ENCODE measurements around the gene CNTNAP2. TPM values are rescaled to one million over a fixed set of nuclear protein-coding genes. Genes with fewer than 3 reads are reported as not detected.

CNTNAP2 gene
- total and polyA plus RNA-seq, 2 of the 8 experiments (the other 6 are each of a cell fraction or from before 2014, with no cell fraction given), result 27.9 to 71.0 TPM

DNA sequence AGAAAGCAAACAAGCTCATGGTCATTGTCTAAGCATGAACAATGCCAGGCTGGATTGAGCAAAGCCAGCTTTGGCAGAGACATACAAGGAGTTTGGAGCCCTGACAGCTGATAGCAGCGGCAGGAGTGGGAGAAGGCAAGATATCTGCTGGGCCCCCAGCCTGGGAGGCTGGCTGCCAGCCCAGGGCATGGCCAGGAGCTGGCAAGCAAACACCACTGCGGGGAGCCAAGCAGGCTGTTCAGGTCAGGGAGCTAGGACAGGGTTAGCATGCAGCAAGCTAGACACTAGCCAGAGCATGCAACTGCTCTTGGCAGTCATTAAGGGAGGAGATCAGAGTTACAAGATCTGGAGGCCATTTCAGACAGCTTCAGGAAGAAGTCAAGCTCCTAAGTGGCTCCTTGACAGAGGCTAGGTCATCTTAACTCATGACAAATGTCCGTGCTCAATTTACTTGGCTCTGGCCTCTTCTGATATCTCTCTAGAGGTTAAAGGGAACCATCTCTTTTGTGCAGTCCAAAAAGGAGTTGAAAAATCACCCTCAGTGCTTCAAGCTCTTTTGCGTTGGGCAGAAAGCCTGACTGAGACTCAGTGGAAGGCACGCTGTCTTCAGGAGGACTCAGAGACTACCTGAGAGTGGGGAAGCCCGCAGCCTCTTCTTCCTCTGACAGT is 2037.1 kb downstream of the CNTNAP2 start:
- Histone ChIP-seq H3K36me3 (ENCODE audit: control insufficient read depth in 2 of 4, insufficient read depth in 4 of 4, low read length in 3 of 4) (no peaks in the 10 kb centered on the region), H3K27ac (ENCODE audit: low read depth, low read length) (no peak overlapping the region), H2BK5ac (ENCODE audit: low read depth, low read length) (no peak overlapping the region), H3K79me2 (ENCODE audit: control insufficient read depth in 1 of 2, insufficient read depth in 2 of 2, low read length in 2 of 2) (no peaks in the 10 kb centered on the region), H3K4me2 (ENCODE audit: insufficient read depth in 1 of 2, low read depth in 2 of 2, low read length in 2 of 2) (no peak overlapping the region), H3K56ac (replicated peaks; ENCODE audit: insufficient read length, low read depth, low read length) (no peak overlapping the region), H4K20me1 (replicated peaks in 1 of 2; ENCODE audit: control insufficient read depth in 1 of 2, insufficient read depth in 2 of 2, low read length in 2 of 2) (no peaks in the 10 kb centered on the region), H3K18ac (ENCODE audit: extremely low read depth, low read length) (no peak overlapping the region), H2BK12ac (ENCODE audit: low read depth, low read length) (no peak overlapping the region), H3K79me1 (ENCODE audit: low read depth, low read length) (no peaks in the 10 kb centered on the region; the same call in 1 of the 2 replicates), H2AFZ (ENCODE audit: low read length) (no peak overlapping the region), H3K23me2 (ENCODE audit: low read depth, low read length) (no peaks in the 10 kb centered on the region), H3K4me3 (ENCODE audit: extremely low read depth in 1 of 4, insufficient read depth in 2 of 4, low read depth in 3 of 4, low read length in 4 of 4) (no peak overlapping the region), H3K4me1 (replicated peaks in 1 of 4; ENCODE audit: control insufficient read depth in 3 of 4, insufficient read depth in 4 of 4, low read length in 3 of 4) (no peaks in the 10 kb centered on the region), H4K5ac (ENCODE audit: insufficient read length, low read depth, low read length) (no peak overlapping the region), H3K14ac (ENCODE audit: insufficient read length) (no peak overlapping the region), H2BK15ac (ENCODE audit: low read length) (no peak overlapping the region), H3K27me3 (replicated peaks in 1 of 4; ENCODE audit: control insufficient read depth in 3 of 4, extremely low read depth in 1 of 4, insufficient read depth in 3 of 4, low read length in 3 of 4) (no peaks in the 10 kb centered on the region), H3K9me3 (ENCODE audit: insufficient read depth in 2 of 2, low read depth in 1 of 2, low read length in 1 of 2) (0 out of 4 replicates have a peak, but pooled peaks cover 3 to 4% of the 10 kb centered on the region in 2 experiments), H2BK20ac (ENCODE audit: low read length) (no peak overlapping the region), H2AK5ac (ENCODE audit: low read depth, low read length) (no peak overlapping the region), H4K91ac (replicated peaks; ENCODE audit: insufficient read length, low read length) (no peak overlapping the region), H3K9ac (replicated peaks in 1 of 4; ENCODE audit: extremely low read depth in 1 of 4, low read depth in 3 of 4, low read length in 3 of 4) (no peak overlapping the region), H2BK120ac (replicated peaks; ENCODE audit: low read depth, low read length) (no peak overlapping the region), H3K23ac (ENCODE audit: insufficient read length) (no peak overlapping the region), H3K4ac (replicated peaks; ENCODE audit: insufficient read length, low read depth, low read length) (no peak overlapping the region), H4K8ac (ENCODE audit: extremely low read depth, insufficient read depth, low read length) (no peak overlapping the region)
- DNase-seq (ENCODE audit: low read depth in 1 of 2, low spot score in 2 of 2), result no peak
- FAIRE-seq, result no peak
- ChIA-PET POLR2A (ENCODE audit: partially characterized antibody) (interaction anchor here (0.6 to 1.0 kb wide), 2 partner anchors 109 to 1089 kb away, joined by 3 read pairs; no protein-coding TSS in a partner anchor), CTCF (ENCODE audit: partially characterized antibody) (interaction anchor here (0.9 to 5.2 kb wide), 2 partner anchors 8 to 11 kb away, joined by 4 to 32 read pairs; no protein-coding TSS in a partner anchor)
- WGBS, 2 experiments (ENCODE audit: extremely low coverage in 1 of 2, insufficient coverage in 1 of 2, insufficient read length in 1 of 2, insufficient replicate concordance in 2 of 2, low coverage in 1 of 2, low lambda C conversion rate in 2 of 2, missing lambda C conversion rate in 1 of 2), result 89% methylated on average over 6 of the region's 6 CpGs; no CpG with 5 or more reads in 1 of the 2 experiments
- TF ChIP-seq BRCA1 (IDR thresholded peaks at IDR 0.05; ENCODE audit: low read depth, low read length), result no peak
- no peak for TF ChIP-seq CBX5 (IDR thresholded peaks at IDR 0.05; ENCODE audit: low read depth, low read length)
- TF ChIP-seq, protein P1, sequence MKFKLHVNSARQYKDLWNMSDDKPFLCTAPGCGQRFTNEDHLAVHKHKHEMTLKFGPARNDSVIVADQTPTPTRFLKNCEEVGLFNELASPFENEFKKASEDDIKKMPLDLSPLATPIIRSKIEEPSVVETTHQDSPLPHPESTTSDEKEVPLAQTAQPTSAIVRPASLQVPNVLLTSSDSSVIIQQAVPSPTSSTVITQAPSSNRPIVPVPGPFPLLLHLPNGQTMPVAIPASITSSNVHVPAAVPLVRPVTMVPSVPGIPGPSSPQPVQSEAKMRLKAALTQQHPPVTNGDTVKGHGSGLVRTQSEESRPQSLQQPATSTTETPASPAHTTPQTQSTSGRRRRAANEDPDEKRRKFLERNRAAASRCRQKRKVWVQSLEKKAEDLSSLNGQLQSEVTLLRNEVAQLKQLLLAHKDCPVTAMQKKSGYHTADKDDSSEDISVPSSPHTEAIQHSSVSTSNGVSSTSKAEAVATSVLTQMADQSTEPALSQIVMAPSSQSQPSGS (IDR thresholded peaks at IDR 0.05; ENCODE audit: low read length), result no peak
- TF ChIP-seq JUN (IDR thresholded peaks at IDR 0.05; ENCODE audit: low read depth, low read length), result no peak
- TF ChIP-seq FOSL1 (IDR thresholded peaks at IDR 0.05; ENCODE audit: insufficient read depth, low read depth, low read length), result no peak
- TF ChIP-seq YY1 (IDR thresholded peaks at IDR 0.05; ENCODE audit: low read depth, low read length), result no peak
- TF ChIP-seq RXRA (IDR thresholded peaks at IDR 0.05; ENCODE audit: insufficient read depth, low read depth, low read length), result no peak
- TF ChIP-seq, protein P2, sequence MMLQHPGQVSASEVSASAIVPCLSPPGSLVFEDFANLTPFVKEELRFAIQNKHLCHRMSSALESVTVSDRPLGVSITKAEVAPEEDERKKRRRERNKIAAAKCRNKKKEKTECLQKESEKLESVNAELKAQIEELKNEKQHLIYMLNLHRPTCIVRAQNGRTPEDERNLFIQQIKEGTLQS (IDR thresholded peaks at IDR 0.05; ENCODE audit: insufficient read depth, low read depth, low read length), result no peak
- TF ChIP-seq KDM4A (IDR thresholded peaks at IDR 0.05; ENCODE audit: low read depth, low read length, severe bottlenecking), result no peak
- TF ChIP-seq ZNF274 (IDR thresholded peaks at IDR 0.05; ENCODE audit: borderline replicate concordance, extremely low read depth, low read length), result no peak
- TF ChIP-seq POLR2AphosphoS5 (IDR thresholded peaks at IDR 0.05; ENCODE audit: low read depth, low read length), result no peak
